ENCODE data around the gene ATP13A2. TPM values are rescaled to one million over a fixed set of nuclear protein-coding genes. Genes with fewer than 3 reads are reported as not detected.

ATP13A2 gene
- total and polyA plus RNA-seq, 7 donors: 13.9 to 30.6 (median 22.6) TPM

DNA sequence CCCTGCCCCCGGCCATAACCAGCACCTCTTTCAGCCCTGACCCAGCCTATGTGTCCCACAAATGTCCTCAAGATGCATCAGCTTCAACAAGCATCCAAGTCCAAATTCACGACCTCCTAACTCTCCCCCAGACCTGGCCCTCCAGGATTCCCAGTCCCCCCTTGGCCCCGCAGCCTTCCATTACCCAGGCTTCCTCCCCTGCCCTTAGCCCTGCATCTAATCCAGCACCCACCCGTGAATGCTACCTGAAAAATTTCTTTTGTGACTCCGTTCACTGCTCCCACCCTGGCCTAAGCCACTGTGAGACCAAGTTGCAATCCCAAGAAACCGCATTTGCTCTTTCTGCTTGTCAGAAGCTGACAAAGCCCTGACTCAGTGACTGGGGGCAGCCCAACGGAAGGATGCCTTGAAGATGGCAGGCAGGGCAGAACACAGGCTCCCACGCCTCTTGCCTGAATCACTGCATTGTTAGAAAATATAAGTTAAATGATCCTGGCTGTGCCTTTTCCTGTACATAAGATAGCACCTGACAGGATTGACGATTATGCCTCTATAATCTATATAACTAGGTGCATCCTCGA lies 30.4 kb downstream of the ATP13A2 start:
- H3K4me3 ChIP-seq: no peak overlapping the region
- no peaks in the 10 kb centered on the region for H3K9me3 ChIP-seq
- no peak overlapping the region for H3K27ac ChIP-seq
- ATAC-seq (no peak), DNase-seq (no peak)
- TF ChIP-seq, protein P1, sequence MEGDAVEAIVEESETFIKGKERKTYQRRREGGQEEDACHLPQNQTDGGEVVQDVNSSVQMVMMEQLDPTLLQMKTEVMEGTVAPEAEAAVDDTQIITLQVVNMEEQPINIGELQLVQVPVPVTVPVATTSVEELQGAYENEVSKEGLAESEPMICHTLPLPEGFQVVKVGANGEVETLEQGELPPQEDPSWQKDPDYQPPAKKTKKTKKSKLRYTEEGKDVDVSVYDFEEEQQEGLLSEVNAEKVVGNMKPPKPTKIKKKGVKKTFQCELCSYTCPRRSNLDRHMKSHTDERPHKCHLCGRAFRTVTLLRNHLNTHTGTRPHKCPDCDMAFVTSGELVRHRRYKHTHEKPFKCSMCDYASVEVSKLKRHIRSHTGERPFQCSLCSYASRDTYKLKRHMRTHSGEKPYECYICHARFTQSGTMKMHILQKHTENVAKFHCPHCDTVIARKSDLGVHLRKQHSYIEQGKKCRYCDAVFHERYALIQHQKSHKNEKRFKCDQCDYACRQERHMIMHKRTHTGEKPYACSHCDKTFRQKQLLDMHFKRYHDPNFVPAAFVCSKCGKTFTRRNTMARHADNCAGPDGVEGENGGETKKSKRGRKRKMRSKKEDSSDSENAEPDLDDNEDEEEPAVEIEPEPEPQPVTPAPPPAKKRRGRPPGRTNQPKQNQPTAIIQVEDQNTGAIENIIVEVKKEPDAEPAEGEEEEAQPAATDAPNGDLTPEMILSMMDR (IDR thresholded peaks at IDR 0.05): no peak
- WGBS, 3 donors: 86 to 94% (median 90%) methylated on average over 10 of the region's 10 CpGs
- H3K27me3 ChIP-seq (ENCODE audit: insufficient read depth in 3 of 3, low read length in 2 of 3): peaks cover 0 to 18% (median 10%) of the 10 kb centered on the region in 3 donors
- intact Hi-C loops (cut with DNase I): no loop called here
- no peaks in the 10 kb centered on the region for H3K4me1 ChIP-seq
- peaks cover 4 to 9% of the 10 kb centered on the region in 2 donors for H3K36me3 ChIP-seq (ENCODE audit: insufficient read depth in 1 of 2, low read depth in 1 of 2)

DNA sequence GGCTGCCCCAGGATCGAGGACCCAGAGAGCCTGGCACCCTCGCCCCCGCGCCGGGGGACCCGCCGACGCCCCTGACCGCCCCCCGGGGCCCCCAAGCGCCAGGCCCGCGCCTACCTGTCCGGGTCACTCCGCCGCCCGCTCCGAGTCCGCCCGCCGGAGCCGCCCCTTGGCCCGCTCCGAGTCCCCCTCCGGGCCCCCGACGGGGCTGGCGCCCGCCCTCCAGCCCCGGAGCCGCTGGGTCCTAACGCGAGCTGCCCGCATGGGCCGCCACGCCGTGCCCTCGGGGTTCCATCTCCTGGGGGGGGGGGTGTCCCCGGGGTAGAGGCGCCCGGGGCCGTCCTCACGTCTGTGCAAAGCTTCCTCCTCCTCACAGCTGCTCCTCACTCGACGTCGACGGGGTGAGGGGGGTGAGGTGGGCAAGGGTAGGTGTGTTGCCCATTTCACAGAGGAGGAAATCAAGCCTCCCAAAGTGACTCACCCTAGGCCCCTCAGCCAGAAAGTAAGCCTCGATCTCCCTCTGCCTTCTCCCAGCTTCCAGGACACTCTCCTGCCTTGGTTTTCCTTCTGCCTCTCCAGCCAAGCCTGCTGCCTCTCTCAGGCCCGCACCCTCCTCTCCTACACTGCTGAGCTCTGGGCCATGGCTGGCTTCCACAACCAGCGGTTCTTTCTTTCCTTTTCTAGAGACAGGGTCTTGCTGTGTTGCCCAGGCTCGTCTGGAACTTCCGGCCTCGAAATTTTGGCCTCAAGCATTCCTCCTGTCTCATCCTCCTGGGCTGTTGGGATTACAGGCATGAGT lies 31.1 kb downstream of the ATP13A2 start, which contains the start of gene MFAP2:
Gene MFAP2 (minus strand): TSS at position 148 of the 796 bp plus-strand sequence. CDS start 2,347 bp downstream, outside the sequence.
- no peaks in the 10 kb centered on the region for H3K9me3 ChIP-seq
- H3K27me3 ChIP-seq (ENCODE audit: insufficient read depth in 3 of 3, low read length in 2 of 3): peaks cover 0 to 18% (median 10%) of the 10 kb centered on the region in 3 donors
- H3K27ac ChIP-seq: no peak within 1 kb of the TSS
- H3K36me3 ChIP-seq (ENCODE audit: insufficient read depth in 1 of 2, low read depth in 1 of 2): peaks cover 0 to 3% of the 10 kb centered on the region in 2 donors
- intact Hi-C loops (cut with DNase I): no loop called here
- no peak for ATAC-seq
- peak in 1 of 2 donors; percentile 53 for DNase-seq
- H3K4me1 ChIP-seq: no peaks in the 10 kb centered on the region
- WGBS, 3 donors: 10 to 25% (median 13%) methylated on average over 14 to 53 of the region's 53 CpGs
- TF ChIP-seq, protein P1 (IDR thresholded peaks at IDR 0.05): no peak
- H3K4me3 ChIP-seq: peak within 1 kb of the TSS; percentile 55

DNA sequence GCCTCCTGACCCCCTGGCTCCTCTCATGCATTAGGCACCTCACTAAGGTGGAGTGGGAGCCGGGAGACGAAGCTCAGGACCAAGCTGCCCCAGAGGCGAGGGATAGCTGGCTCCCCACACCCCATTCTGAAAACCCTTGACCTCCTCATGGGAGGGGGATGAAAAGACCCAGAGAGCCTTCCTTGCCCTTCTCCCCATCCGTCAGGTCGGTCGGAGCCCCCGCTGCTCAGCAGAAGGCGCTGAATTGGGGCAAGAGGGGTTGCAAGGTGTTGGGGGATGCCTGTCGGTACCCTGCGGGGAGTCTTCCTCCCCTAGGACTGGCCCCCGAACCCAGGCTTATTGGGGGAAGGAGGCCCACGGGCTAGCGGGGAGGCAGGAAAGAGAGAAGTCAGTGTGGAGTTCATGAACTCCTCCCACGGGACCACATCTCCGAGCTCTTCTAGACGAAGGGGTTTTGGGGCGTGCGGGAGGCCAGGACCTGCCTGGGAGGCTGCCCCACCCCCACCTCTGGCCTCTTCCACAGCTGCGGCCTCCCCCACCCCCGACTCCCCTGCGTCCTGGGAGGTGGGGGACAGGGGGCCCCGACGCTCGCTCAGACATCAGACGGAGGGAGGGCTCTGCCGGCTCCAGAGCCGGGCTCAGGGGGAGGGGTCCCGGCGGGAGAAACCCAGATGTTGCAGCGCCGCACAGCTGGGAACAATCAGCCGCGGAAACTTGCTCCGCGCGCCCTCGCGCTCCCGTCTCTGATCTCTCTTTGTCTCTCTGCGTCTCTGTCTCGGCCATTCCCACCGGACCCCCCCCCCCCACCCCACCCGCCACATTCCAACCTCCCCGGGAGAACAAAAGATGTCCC lies 32.0 kb downstream of the ATP13A2 start:
- DNase-seq (no peak), ATAC-seq (no peak)
- 23 to 26% (median 23%) methylated on average over 38 to 44 of the region's 44 CpGs for WGBS, 3 donors
- H3K36me3 ChIP-seq (ENCODE audit: insufficient read depth in 1 of 2, low read depth in 1 of 2): no peaks in the 10 kb centered on the region
- H3K27me3 ChIP-seq (ENCODE audit: insufficient read depth in 3 of 3, low read length in 2 of 3): peaks cover 0 to 18% (median 10%) of the 10 kb centered on the region in 3 donors
- H3K4me3 ChIP-seq: peak overlapping the region; percentile 55
- intact Hi-C loops (cut with DNase I): no loop called here
- TF ChIP-seq, protein P1 (IDR thresholded peaks at IDR 0.05): no peak
- H3K9me3 ChIP-seq: no peaks in the 10 kb centered on the region
- H3K27ac ChIP-seq: no peak overlapping the region
- H3K4me1 ChIP-seq: no peaks in the 10 kb centered on the region

DNA sequence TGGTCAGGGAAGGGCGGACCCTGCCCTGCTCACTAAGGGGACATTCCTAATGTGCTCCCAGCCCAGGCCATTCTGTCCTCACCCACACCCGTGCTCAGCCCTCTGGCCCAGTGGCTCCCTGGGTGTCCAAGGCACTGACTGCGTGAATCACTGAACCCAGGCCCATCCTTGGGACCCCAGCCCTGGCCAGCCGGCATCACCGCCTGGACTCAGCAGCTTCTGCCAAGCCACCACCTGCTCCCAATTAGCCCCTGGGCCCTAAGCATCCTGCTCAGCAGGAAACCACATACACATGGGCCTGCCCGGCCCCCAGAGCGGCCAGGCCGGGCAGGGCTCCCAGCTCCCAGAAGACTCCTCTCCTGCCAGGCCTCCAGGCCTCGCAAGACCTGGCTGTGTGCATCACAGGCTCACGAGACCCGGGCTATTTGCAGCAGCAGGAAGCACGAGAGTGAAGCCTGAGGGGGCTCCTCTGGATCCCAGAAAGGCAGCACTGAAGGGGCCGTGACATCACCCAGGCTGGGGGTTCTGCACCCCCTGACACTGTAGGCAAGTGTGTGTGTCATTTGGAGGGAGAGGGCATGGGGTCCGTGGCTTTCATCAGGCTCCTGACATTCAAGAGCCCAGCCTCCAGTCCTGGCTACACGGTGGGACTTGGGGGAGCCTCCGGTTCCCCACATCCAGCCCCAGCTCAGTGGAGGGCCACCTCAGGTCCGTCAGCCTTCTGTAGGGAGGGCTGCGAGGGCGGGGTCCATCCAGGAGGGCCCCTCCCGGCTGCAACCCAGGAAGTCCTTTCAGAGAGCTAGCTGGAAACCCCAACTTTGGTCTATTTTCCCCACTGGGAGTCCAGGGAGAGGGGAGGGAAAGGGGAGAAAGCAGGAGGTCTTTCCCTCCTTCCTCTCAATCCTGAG lies 32.9 kb downstream of the ATP13A2 start:
- H3K27me3 ChIP-seq (ENCODE audit: insufficient read depth in 3 of 3, low read length in 2 of 3): peaks cover 0 to 18% (median 10%) of the 10 kb centered on the region in 3 donors
- 61 to 70% (median 65%) methylated on average over 18 to 20 of the region's 20 CpGs for WGBS, 3 donors
- peak overlapping the region; percentile 55 for H3K4me3 ChIP-seq
- no peaks in the 10 kb centered on the region for H3K4me1 ChIP-seq
- intact Hi-C loops (cut with DNase I): no loop called here
- no peak overlapping the region for H3K27ac ChIP-seq
- H3K9me3 ChIP-seq: no peaks in the 10 kb centered on the region
- DNase-seq (peak; percentile 76 to 77), ATAC-seq (peak in 3 of 4 donors; percentile 33 to 41 (median 35))
- TF ChIP-seq, protein P1 (IDR thresholded peaks at IDR 0.05): no peak
- no peaks in the 10 kb centered on the region for H3K36me3 ChIP-seq (ENCODE audit: insufficient read depth in 1 of 2, low read depth in 1 of 2)

Data from psoas muscle (tissue), 8 donors.